H1 (cell line): ENCODE data around the gene SMARCC2. TPM values are rescaled to one million over a fixed set of nuclear protein-coding genes. Genes with fewer than 3 reads are reported as not detected.

Source experiments
- ATF2 ChIP-seq: IDR thresholded peaks from 2 replicates; pipeline ENCODE4 v1.6.1; 2012; ENCODE audit warnings: low read length, inconsistent platforms
- CHD7 ChIP-seq: fragments of 300-600 bp; sonication (generic); IDR thresholded peaks from 2 replicates; pipeline ENCODE4 v1.7.1; 2012; ENCODE audit warnings: low read length, moderate library complexity, mild to moderate bottlenecking, inconsistent platforms; ENCODE audit not compliant: insufficient replicate concordance
- NANOG ChIP-seq: IDR thresholded peaks from 2 replicates; pipeline ENCODE4 v1.6.1; 2011; ENCODE audit warnings: low read length, low read depth, mild to moderate bottlenecking, inconsistent platforms; ENCODE audit not compliant: insufficient read depth, poor library complexity, severe bottlenecking
- polyA plus RNA-seq, 7 experiments: library from polyadenylated mRNA; depleted of rRNA in 3 of 7; stranded (reverse) in 5 of 7; unstranded in 2 of 7; fragments of >200 nt in 5 of 7; fragments of 200-250 nt in 2 of 7; gene quantifications; 1 replicate in 5 of 7; 2 replicates in 1 of 7; 4 replicates in 1 of 7; pipeline versions ENCODE4 v1.2.1 to v1.2.3, GENCODE V29; 2011 to 2013; ENCODE audit warnings: missing spikeins in 2 of 7, mixed read lengths in 2 of 7
- total RNA-seq: library from RNA; stranded (reverse); fragmentation: NEBNext Ultra II Directional; extraction: Animal tissue kit (Norgen Biotek cat#: 25700); gene quantifications from 2 replicates; pipeline ENCODE4 v1.2.1, GENCODE V29; 2021

The SMARCC2 gene
- total and polyA plus RNA-seq, 2 of the 8 experiments (the other 6 are each of a cell fraction or from before 2014, with no cell fraction given) = 33.9 to 78.5 TPM

GRCh38 chr12:56152132-56152755 is 37.0 kb downstream of the SMARCC2 start, which contains the start of gene MYL6B (continued):
- TF ChIP-seq CHD7 = no peak
- TF ChIP-seq NANOG = no peak
- no peak for TF ChIP-seq ATF2
